Measurements from ENCODE around the gene MTMR11. TPM values are rescaled to one million over a fixed set of nuclear protein-coding genes. Genes with fewer than 3 reads are reported as not detected.

MTMR11 gene
- polyA plus RNA-seq, 3 donors, result 53.1 to 152 (median 54.6) TPM

GRCh38 chr1:149937759-149938158 lies 1.1 kb upstream of the MTMR11 start:
- peaks cover 0 to 1% (median 0%) of the 10 kb centered on the region in 7 donors for H3K9me3 Mint-ChIP-seq
- peaks cover 6 to 7% of the 10 kb centered on the region in 2 donors for H3K36me3 Mint-ChIP-seq
- H2AFZ ChIP-seq (ENCODE audit: insufficient read depth, low read depth, low read length, poor library complexity, severe bottlenecking), result no peak overlapping the region
- H3K9me3 ChIP-seq (replicated peaks in 1 of 2; ENCODE audit: control insufficient read depth in 1 of 2, insufficient read depth in 1 of 2, low read length in 2 of 2), result no peaks in the 10 kb centered on the region
- no peak for TF ChIP-seq CTCF (IDR thresholded peaks at IDR 0.05)
- no peak overlapping the region for H3K4me3 Mint-ChIP-seq
- H3K27ac ChIP-seq (ENCODE audit: low read depth in 1 of 2, low read length in 2 of 2), result no peak overlapping the region
- H4K20me1 ChIP-seq (ENCODE audit: insufficient read depth, low read length), result no peaks in the 10 kb centered on the region
- H3K4me3 ChIP-seq (replicated peaks in 1 of 3; ENCODE audit: low read depth in 2 of 3, low read length in 3 of 3), result no peak overlapping the region
- H3K9ac ChIP-seq (ENCODE audit: insufficient read depth, low read length, poor library complexity, severe bottlenecking), result no peak overlapping the region
- H3K27ac Mint-ChIP-seq, result peak overlapping the region in 5 of 7 donors; percentile 10 to 58 (median 35)
- H3K4me1 ChIP-seq (ENCODE audit: control insufficient read depth in 1 of 2, insufficient read depth in 2 of 2, low read length in 2 of 2), result peaks cover 33 to 55% of the 10 kb centered on the region in 2 donors
- H3K27me3 Mint-ChIP-seq (ENCODE audit: low read depth in 3 of 3), result peaks cover 0 to 12% (median under 1%) of the 10 kb centered on the region in 3 donors
- no peaks in the 10 kb centered on the region for H3K27me3 ChIP-seq (ENCODE audit: control insufficient read depth in 2 of 2, insufficient read depth in 2 of 2, low read length in 2 of 2)
- no peaks in the 10 kb centered on the region for H3K36me3 ChIP-seq (replicated peaks in 1 of 2; ENCODE audit: control insufficient read depth in 1 of 2, insufficient read depth in 2 of 2, low read length in 2 of 2)
- intact Hi-C loops (cut with micrococcal nuclease), result loop anchor here in 1 of 2 donors (5.0 to 10.0 kb wide), 3 partner anchors 40 to 247 kb away; partner anchors contain the start of gene BOLA1
- H3K4me2 ChIP-seq (replicated peaks; ENCODE audit: extremely low read depth, low read length, poor library complexity, severe bottlenecking), result peak overlapping the region; percentile 11
- H3K79me2 ChIP-seq (ENCODE audit: insufficient read depth, low read length), result no peaks in the 10 kb centered on the region
- H3K4me1 Mint-ChIP-seq, result peaks cover 57% of the 10 kb centered on the region
- DNase-seq, result no peak

GRCh38 chr1:149936992-149937705 lies 470 bp upstream of the MTMR11 start:
- peaks cover 37 to 61% of the 10 kb centered on the region in 2 donors for H3K4me1 ChIP-seq (ENCODE audit: control insufficient read depth in 1 of 2, insufficient read depth in 2 of 2, low read length in 2 of 2)
- Mint-ChIP-seq H3K36me3 (peaks cover 6 to 9% of the 10 kb centered on the region in 2 donors), H3K9me3 (peaks cover 0 to 1% (median 0%) of the 10 kb centered on the region in 7 donors), H3K27ac (peak overlapping the region in 5 of 7 donors; percentile 11 to 90 (median 58)), H3K4me1 (peaks cover 61% of the 10 kb centered on the region), H3K27me3 (ENCODE audit: low read depth in 3 of 3) (peaks cover 0 to 11% (median 0%) of the 10 kb centered on the region in 3 donors), H3K4me3 (no peak overlapping the region)
- H4K20me1 ChIP-seq (ENCODE audit: insufficient read depth, low read length), result no peaks in the 10 kb centered on the region
- no peak overlapping the region for H3K4me3 ChIP-seq (replicated peaks in 1 of 3; ENCODE audit: low read depth in 2 of 3, low read length in 3 of 3)
- no peaks in the 10 kb centered on the region for H3K9me3 ChIP-seq (replicated peaks in 1 of 2; ENCODE audit: control insufficient read depth in 1 of 2, insufficient read depth in 1 of 2, low read length in 2 of 2)
- H3K36me3 ChIP-seq (replicated peaks in 1 of 2; ENCODE audit: control insufficient read depth in 1 of 2, insufficient read depth in 2 of 2, low read length in 2 of 2), result no peaks in the 10 kb centered on the region
- intact Hi-C loops (cut with micrococcal nuclease), result loop anchor here in 1 of 2 donors (5.0 to 10.0 kb wide), 3 partner anchors 40 to 248 kb away; partner anchors contain the start of gene BOLA1
- H2AFZ ChIP-seq (ENCODE audit: insufficient read depth, low read depth, low read length, poor library complexity, severe bottlenecking), result no peak overlapping the region
- no peaks in the 10 kb centered on the region for H3K27me3 ChIP-seq (ENCODE audit: control insufficient read depth in 2 of 2, insufficient read depth in 2 of 2, low read length in 2 of 2)
- no peak overlapping the region for H3K4me2 ChIP-seq (replicated peaks; ENCODE audit: extremely low read depth, low read length, poor library complexity, severe bottlenecking)
- DNase-seq, result no peak
- no peak for TF ChIP-seq CTCF (IDR thresholded peaks at IDR 0.05)
- H3K79me2 ChIP-seq (ENCODE audit: insufficient read depth, low read length), result no peaks in the 10 kb centered on the region
- H3K27ac ChIP-seq (ENCODE audit: low read depth in 1 of 2, low read length in 2 of 2), result no peak overlapping the region
- H3K9ac ChIP-seq (ENCODE audit: insufficient read depth, low read length, poor library complexity, severe bottlenecking), result no peak overlapping the region
- 74% methylated on average over 3 of the region's 8 CpGs for WGBS (ENCODE audit: insufficient coverage)
